ENCODE results near the gene FOXP4.

Gene FOXP4

GRCh38 chr6:41548098-41548840 lies 2.1 kb downstream of the FOXP4 start:
- DNase-seq, result no peak

GRCh38 chr6:41548841-41549642 lies 2.9 kb downstream of the FOXP4 start:
- no peak for DNase-seq

GRCh38 chr6:41549673-41550072 lies 3.5 kb downstream of the FOXP4 start:
- no peak for DNase-seq

- DNase-seq, result no peak
These were observed 5.0 kb downstream of the FOXP4 start for GRCh38 chr6:41551086-41551700.

- no peak for DNase-seq
These were observed 5.7 kb downstream of the FOXP4 start for GRCh38 chr6:41551857-41552256.

- DNase-seq, result no peak
These were observed 6.5 kb downstream of the FOXP4 start for GRCh38 chr6:41552723-41553122.

GRCh38 chr6:41553405-41553999 lies 7.3 kb downstream of the FOXP4 start:
- DNase-seq, result no peak

GRCh38 chr6:41555326-41556300 lies 9.4 kb downstream of the FOXP4 start:
- DNase-seq, result no peak

- DNase-seq, result no peak
These were observed 11.2 kb downstream of the FOXP4 start for GRCh38 chr6:41557335-41557734.

GRCh38 chr6:41558033-41558807 lies 12.0 kb downstream of the FOXP4 start:
- no peak for DNase-seq

- DNase-seq, result no peak
These were observed 13.7 kb downstream of the FOXP4 start for GRCh38 chr6:41559655-41560427.

GRCh38 chr6:41560431-41561192 lies 14.4 kb downstream of the FOXP4 start:
- no peak for DNase-seq

GRCh38 chr6:41561416-41561815 lies 15.2 kb downstream of the FOXP4 start:
- no peak for DNase-seq

GRCh38 chr6:41561931-41562911 lies 16.0 kb downstream of the FOXP4 start:
- no peak for DNase-seq

GRCh38 chr6:41563060-41563776 lies 17.0 kb downstream of the FOXP4 start:
- no peak for DNase-seq

GRCh38 chr6:41564448-41565142 lies 18.4 kb downstream of the FOXP4 start:
- no peak for DNase-seq

GRCh38 chr6:41565701-41566100 lies 19.5 kb downstream of the FOXP4 start:
- no peak for DNase-seq

Measured in 8988T (cell line).